ENCODE measurements around the gene NCOA1. TPM values are rescaled to one million over a fixed set of nuclear protein-coding genes. Genes with fewer than 3 reads are reported as not detected.

The NCOA1 gene
- total RNA-seq, 1 donor from 2014 or later = 11.0 TPM

DNA sequence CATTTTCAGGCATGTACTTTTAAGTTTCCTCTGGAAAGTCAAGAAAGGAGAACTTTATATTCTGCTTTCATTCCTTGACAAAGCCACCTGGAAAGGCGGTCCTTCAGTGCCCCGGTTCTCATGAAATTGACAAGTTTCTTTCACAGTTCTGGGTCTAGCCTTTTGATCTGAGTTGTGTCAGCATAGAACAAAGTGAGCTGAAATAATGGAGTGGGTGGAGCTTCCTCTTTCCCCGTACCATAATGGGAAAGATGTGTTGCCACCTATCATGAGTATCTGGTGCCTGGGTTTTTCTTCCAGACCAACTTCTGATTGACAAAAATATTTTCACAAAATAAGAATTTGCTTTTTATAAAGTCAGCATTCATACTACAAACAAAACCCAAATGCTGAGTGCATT lies 252.9 kb downstream of the NCOA1 start:
- H3K4me3 ChIP-seq (ENCODE audit: low read depth, low read length) = no peak overlapping the region
- no peak for TF ChIP-seq CTCF (conservative IDR thresholded peaks at IDR 0.05; ENCODE audit: low read depth, low read length)
- no peak for DNase-seq (ENCODE audit: low read depth)

- H3K4me3 ChIP-seq (ENCODE audit: low read depth, low read length) = no peak overlapping the region
- no peak for DNase-seq (ENCODE audit: low read depth)
- no peak for TF ChIP-seq CTCF (conservative IDR thresholded peaks at IDR 0.05; ENCODE audit: low read depth, low read length)
These were observed 253.3 kb downstream of the NCOA1 start for GRCh38 chr2:24744356-24744755.

GRCh38 chr2:24745825-24746224 lies 254.8 kb downstream of the NCOA1 start:
- DNase-seq (ENCODE audit: low read depth) = no peak
- no peak for TF ChIP-seq CTCF (conservative IDR thresholded peaks at IDR 0.05; ENCODE audit: low read depth, low read length)

GRCh38 chr2:24747299-24747698 lies 256.2 kb downstream of the NCOA1 start:
- no peak for TF ChIP-seq CTCF (conservative IDR thresholded peaks at IDR 0.05; ENCODE audit: low read depth, low read length)
- no peak overlapping the region for H3K4me3 ChIP-seq (ENCODE audit: low read depth, low read length)
- no peak for DNase-seq (ENCODE audit: low read depth)

More at GRCh38 chr2:24745825-24746224, 254.8 kb downstream of the NCOA1 start:
- H3K4me3 ChIP-seq (ENCODE audit: low read depth, low read length) = no peak overlapping the region

DNA sequence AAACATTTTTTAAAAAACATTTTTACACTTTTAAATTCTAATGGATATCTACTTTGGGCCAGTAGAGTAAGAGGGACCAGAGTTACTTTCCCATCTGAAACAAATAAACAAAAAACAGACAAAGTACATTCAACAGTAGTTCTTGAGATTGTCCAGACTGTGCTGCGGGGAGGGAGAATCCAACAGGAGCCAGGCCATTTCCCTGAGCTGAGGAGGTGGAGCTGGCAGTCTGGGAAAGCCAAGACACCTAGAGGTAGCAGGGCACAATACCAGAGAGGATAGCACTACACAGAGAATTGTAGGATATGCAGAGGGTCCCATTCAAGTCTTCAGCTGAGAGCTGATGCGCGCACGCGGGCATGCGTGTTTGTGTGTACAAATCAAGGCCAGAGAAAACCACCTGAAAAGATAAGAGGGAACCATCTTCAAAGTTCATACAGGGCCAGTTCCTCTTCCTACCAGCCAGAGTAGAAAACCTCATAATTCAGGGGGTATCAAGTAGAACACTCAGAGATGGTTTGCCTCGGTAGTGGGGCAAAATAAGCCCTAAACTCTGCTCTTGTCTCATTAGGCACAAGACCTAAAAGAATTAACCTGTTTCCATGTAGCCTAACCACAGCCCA lies 258.1 kb downstream of the NCOA1 start:
- TF ChIP-seq CTCF (conservative IDR thresholded peaks at IDR 0.05; ENCODE audit: low read depth, low read length) = no peak
- no peak overlapping the region for H3K4me3 ChIP-seq (ENCODE audit: low read depth, low read length)
- DNase-seq (ENCODE audit: low read depth) = no peak

DNA sequence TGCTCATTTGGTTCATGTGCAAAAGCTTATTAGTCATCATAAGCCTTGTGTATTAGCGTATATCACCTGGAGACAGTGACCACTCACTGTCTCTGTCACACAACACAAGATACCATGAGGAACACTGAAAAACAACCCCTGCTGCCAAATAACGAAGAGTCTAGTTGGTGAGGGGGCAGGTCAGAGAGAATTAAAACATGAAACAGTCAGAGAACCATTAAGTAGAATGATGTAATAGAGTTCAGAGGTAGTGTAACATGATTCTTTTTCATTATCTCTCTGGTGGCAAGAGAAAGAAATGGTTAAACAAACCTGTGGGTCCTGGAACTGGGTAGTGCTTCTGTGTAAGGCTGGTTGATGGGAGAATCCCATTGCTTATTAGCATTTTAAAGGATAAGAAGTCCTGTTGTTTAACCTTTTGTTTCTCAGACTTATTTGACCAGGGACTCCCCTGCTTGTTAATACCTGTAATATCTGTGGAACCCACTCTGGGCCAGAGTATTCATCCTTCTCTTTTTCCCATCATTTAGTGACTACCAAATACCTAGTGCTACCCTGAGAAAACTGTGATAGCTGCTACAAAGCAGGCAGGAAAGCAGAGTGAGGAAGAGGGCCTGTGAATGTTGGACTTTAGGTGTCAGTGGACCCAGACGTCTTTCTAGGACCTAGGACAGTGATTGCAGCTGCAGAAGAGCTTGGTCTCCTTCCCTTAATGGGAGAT lies 264.1 kb downstream of the NCOA1 start:
- TF ChIP-seq CTCF (conservative IDR thresholded peaks at IDR 0.05; ENCODE audit: low read depth, low read length) = no peak
- DNase-seq (ENCODE audit: low read depth) = no peak
- no peak overlapping the region for H3K4me3 ChIP-seq (ENCODE audit: low read depth, low read length)

- TF ChIP-seq CTCF (conservative IDR thresholded peaks at IDR 0.05; ENCODE audit: low read depth, low read length) = no peak
- H3K4me3 ChIP-seq (ENCODE audit: low read depth, low read length) = no peak overlapping the region
- DNase-seq (ENCODE audit: low read depth) = no peak
These were observed 265.7 kb downstream of the NCOA1 start for GRCh38 chr2:24756789-24757188.

Data from epithelial cell of proximal tubule (primary cell).